Lower leg skin (tissue), 3 donors: ENCODE measurements around the gene POLR3B.

Source experiments
- CTCF ChIP-seq, 3 donors: fragments of 450-650 bp; IDR thresholded peaks; one replicate each; pipeline ENCODE4 v1.5.1; 2016; ENCODE audit warnings: antibody characterized with exemption in 3 of 3, mild to moderate bottlenecking in 3 of 3, moderate library complexity in 2 of 3
- POLR2A ChIP-seq, 2 donors: fragments of 450-650 bp; IDR thresholded peaks; one replicate each; pipeline ENCODE4 v1.6.1; 2016 to 2017; ENCODE audit warnings: antibody characterized with exemption in 2 of 2, mild to moderate bottlenecking in 1 of 2, moderate library complexity in 1 of 2

DNA sequence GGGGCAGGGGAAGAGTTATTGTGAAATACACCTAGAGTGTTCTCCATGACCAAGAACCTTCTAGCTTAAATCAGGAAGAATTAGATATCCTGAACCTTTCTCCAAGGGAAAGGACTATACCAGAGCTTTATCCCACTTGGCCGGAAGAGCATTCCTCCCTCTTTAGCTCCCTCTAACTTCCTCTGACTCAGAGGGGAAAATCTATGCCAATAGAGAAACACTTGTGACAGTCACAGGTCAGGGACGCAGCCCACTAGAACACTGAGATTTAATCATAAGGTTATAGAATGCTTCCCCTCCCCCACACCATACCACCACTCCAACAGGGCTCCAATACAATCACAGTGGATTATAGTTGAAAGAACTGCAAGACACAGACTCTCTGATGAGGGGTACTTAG lies 169.8 kb downstream of the POLR3B start:
- TF ChIP-seq POLR2A (IDR thresholded peaks at IDR 0.05) (no peak), CTCF (IDR thresholded peaks at IDR 0.05) (no peak)
